HepG2 (cell line): Measurements from ENCODE around the gene GPC6. TPM values are rescaled to one million over a fixed set of nuclear protein-coding genes. Genes with fewer than 3 reads are reported as not detected.

Experiments
- ATRX ChIP-seq: sonication (generic); formaldehyde crosslinking; IDR thresholded peaks from 2 replicates; pipeline ENCODE4 v1.4.0; 2020; ENCODE audit warnings: missing genetic modification reagents, borderline replicate concordance
- DMTF1 ChIP-seq: sonication (generic); formaldehyde crosslinking; IDR thresholded peaks from 2 replicates; pipeline ENCODE4 v1.4.0; 2020; ENCODE audit warnings: mild to moderate bottlenecking, missing genetic modification reagents
- FOXK1 ChIP-seq: sonication (generic); formaldehyde crosslinking; IDR thresholded peaks from 2 replicates; pipeline ENCODE4 v1.4.0; 2020; ENCODE audit warnings: low read depth, missing genetic modification reagents, borderline replicate concordance
- GZF1 ChIP-seq: sonication (generic); formaldehyde crosslinking; IDR thresholded peaks from 2 replicates; pipeline ENCODE4 v1.5.1; 2020; ENCODE audit warnings: mild to moderate bottlenecking, missing genetic modification reagents
- HMGXB3 ChIP-seq: sonication (generic); formaldehyde crosslinking; IDR thresholded peaks from 2 replicates; pipeline ENCODE4 v1.4.0; 2020; ENCODE audit warnings: missing genetic modification reagents, borderline replicate concordance
- KAT2B ChIP-seq: fragments of 150-350 bp; IDR thresholded peaks from 2 replicates; pipeline ENCODE4 v1.6.1; 2014; ENCODE audit warnings: low read depth, low read length, borderline replicate concordance
- KDM2A ChIP-seq: sonication (generic); formaldehyde crosslinking; IDR thresholded peaks from 2 replicates; pipeline ENCODE4 v1.4.0; 2020; ENCODE audit warnings: low read depth, missing genetic modification reagents, borderline replicate concordance
- SOX6 ChIP-seq, 2 experiments: fragments of 450-650 bp in 1 of 2; sonication (generic) in 1 of 2; formaldehyde crosslinking in 1 of 2; IDR thresholded peaks; 2 replicates each; pipeline versions ENCODE4 v1.4.0 to v1.6.1; 2017 to 2020; ENCODE audit warnings: antibody characterized with exemption in 1 of 2, mild to moderate bottlenecking in 1 of 2, missing genetic modification reagents in 1 of 2
- YY1 ChIP-seq: IDR thresholded peaks from 2 replicates; pipeline ENCODE4 v1.6.1; 2011; ENCODE audit warnings: low read length, low read depth, moderate library complexity, mild to moderate bottlenecking; ENCODE audit not compliant: insufficient read depth, insufficient replicate concordance
- ZBTB39 ChIP-seq: sonication (generic); formaldehyde crosslinking; IDR thresholded peaks from 2 replicates; pipeline ENCODE4 v1.5.0; 2020; ENCODE audit warnings: missing genetic modification reagents
- ZMAT5 ChIP-seq: sonication (generic); formaldehyde crosslinking; IDR thresholded peaks from 2 replicates; pipeline ENCODE4 v1.5.0; 2020; ENCODE audit warnings: mild to moderate bottlenecking, low read depth, missing genetic modification reagents, borderline replicate concordance
- ZNF549 ChIP-seq: sonication (generic); formaldehyde crosslinking; IDR thresholded peaks from 2 replicates; pipeline ENCODE4 v1.5.0; 2020; ENCODE audit warnings: missing genetic modification reagents
- ZNF761 ChIP-seq: sonication (generic); formaldehyde crosslinking; conservative IDR thresholded peaks from 2 replicates; pipeline ENCODE4 v1.4.0; 2020; ENCODE audit warnings: mild to moderate bottlenecking, missing genetic modification reagents
- ZNF839 ChIP-seq: sonication (generic); formaldehyde crosslinking; IDR thresholded peaks from 2 replicates; pipeline ENCODE4 v1.4.0; 2020; ENCODE audit warnings: missing genetic modification reagents, mild to moderate bottlenecking, borderline replicate concordance
- ZNF883 ChIP-seq: sonication (generic); formaldehyde crosslinking; IDR thresholded peaks from 2 replicates; pipeline ENCODE4 v1.5.1; 2020; ENCODE audit warnings: mild to moderate bottlenecking, missing genetic modification reagents; ENCODE audit errors: not compliant biosample characterization
- polyA plus RNA-seq, 8 experiments: library from polyadenylated mRNA; depleted of rRNA in 3 of 8; stranded (reverse) in 7 of 8; unstranded in 1 of 8; fragments of >200 nt; fragmentation: Illumina TruSeq in 4 of 8; extraction: Trizol in 4 of 8; gene quantifications; 2 replicates each; pipeline versions ENCODE4 v1.2.1 to v1.2.3, GENCODE V29; 2011 to 2016; ENCODE audit warnings: low read depth in 4 of 8, missing spikeins in 1 of 8, mixed read lengths in 1 of 8; ENCODE audit not compliant: insufficient read depth in 1 of 8
- total RNA-seq, 5 experiments: library from RNA; depleted of rRNA; stranded (reverse); fragments of >200 nt; fragmentation: Illumina TruSeq; extraction: Trizol; gene quantifications; 2 replicates each; pipeline ENCODE4 v1.2.3, GENCODE V29; 2016; ENCODE audit warnings: low read depth in 1 of 5

The GPC6 gene
- total and polyA plus RNA-seq, 2 of the 13 experiments (the other 11 are each of a cell fraction or from before 2014, with no cell fraction given), result 24.5 to 33.9 TPM

- TF ChIP-seq ZBTB39 (CRISPR knock-in tag) (no peak), DMTF1 (no peak), FOXK1 (peak; percentile 83; the same call in 1 of the 2 replicates), KAT2B (no peak), SOX6 (IDR thresholded peaks at IDR 0.05) (no peak), SOX6 (CRISPR knock-in tag; IDR thresholded peaks at IDR 0.05) (peak; percentile 99), ZNF883 (CRISPR knock-in tag) (no peak), ZMAT5 (CRISPR knock-in tag) (no peak), ZNF839 (no peak), GZF1 (CRISPR knock-in tag) (no peak), ZNF549 (CRISPR knock-in tag) (no peak), HMGXB3 (CRISPR knock-in tag) (no peak), ZNF761 (no peak), YY1 (no peak), KDM2A (no peak), ATRX (CRISPR knock-in tag) (no peak)
Measured at GRCh38 chr13:93963266-93964145, 736.9 kb downstream of the GPC6 start (continued).
